Measurements from ENCODE around the gene EVI5L. TPM values are rescaled to one million over a fixed set of nuclear protein-coding genes. Genes with fewer than 3 reads are reported as not detected.

Gene EVI5L
- total RNA-seq (2013) = 6.0 TPM
- polyA plus RNA-seq (1 to 10 TPM in 2 of 3 donors, under 1 TPM in 1; 0.76 to 5.7 (median 1.3) TPM), polyA minus RNA-seq (9.6 and 12.9 TPM in 2 replicates), total RNA-seq (2.0 to 10.1 (median 7.6) reads per million in 11 experiments)

DNA sequence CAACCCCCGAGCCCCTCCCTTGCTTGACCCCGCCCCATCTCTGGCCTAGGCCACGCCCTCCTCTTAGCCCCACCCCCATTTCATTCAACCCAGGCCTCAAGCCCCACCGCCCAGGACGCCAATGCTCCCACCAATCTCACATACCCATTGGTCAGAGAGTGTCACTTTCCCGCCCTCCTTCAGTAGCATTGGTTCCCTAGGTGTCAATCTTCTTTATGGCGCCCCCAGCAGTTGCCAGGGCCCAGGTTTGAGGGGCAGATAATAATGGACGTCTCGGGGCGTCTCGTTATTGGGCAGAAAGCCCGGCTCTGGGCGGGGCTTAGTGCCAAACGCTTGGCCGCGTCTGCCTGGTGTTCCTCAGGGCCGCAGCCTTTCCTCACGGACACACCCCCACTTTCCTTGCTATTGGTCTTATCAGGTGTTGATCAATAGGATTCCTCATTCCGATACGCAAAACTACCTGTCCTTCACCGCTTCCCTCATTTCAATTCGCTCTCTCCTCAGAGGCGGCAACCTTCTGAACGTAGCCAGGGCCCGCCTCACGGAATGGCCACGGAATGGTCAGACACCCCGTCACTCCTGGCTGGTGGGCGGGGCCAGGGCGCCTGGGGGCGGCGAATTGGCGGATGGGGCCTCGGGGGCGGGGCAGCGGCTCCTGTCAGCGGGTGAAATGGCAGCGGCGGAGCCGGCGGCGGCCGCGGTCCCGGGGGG is at the start of gene EVI5L:
Gene EVI5L, plus strand, starts transcription at position 658 of the 711 bp plus-strand sequence. CDS start 16,325 bp downstream, outside the sequence.
- Histone ChIP-seq H3K9me3 (replicated peaks in 1 of 2; ENCODE audit: control insufficient read depth in 1 of 2, insufficient read depth in 1 of 2, low read length in 2 of 2) (no peaks in the 10 kb centered on the region), H3K27ac (ENCODE audit: low read depth in 1 of 2, low read length in 2 of 2) (peak within 1 kb of the TSS; percentile 45 to 49), H3K79me2 (ENCODE audit: insufficient read depth, low read length) (peaks cover 5% of the 10 kb centered on the region), H3K27me3 (ENCODE audit: control insufficient read depth in 2 of 2, insufficient read depth in 2 of 2, low read length in 2 of 2) (peaks cover 0 to 4% of the 10 kb centered on the region in 2 donors), H3K4me2 (replicated peaks; ENCODE audit: extremely low read depth, low read length, poor library complexity, severe bottlenecking) (peak within 1 kb of the TSS; percentile 81), H4K20me1 (ENCODE audit: insufficient read depth, low read length) (no peaks in the 10 kb centered on the region), H3K36me3 (replicated peaks in 1 of 2; ENCODE audit: control insufficient read depth in 1 of 2, insufficient read depth in 2 of 2, low read length in 2 of 2) (no peaks in the 10 kb centered on the region), H3K4me1 (ENCODE audit: control insufficient read depth in 1 of 2, insufficient read depth in 2 of 2, low read length in 2 of 2) (peaks cover 15 to 22% of the 10 kb centered on the region in 2 donors), H2AFZ (ENCODE audit: insufficient read depth, low read depth, low read length, poor library complexity, severe bottlenecking) (peak within 1 kb of the TSS; percentile 71), H3K9ac (ENCODE audit: insufficient read depth, low read length, poor library complexity, severe bottlenecking) (peak within 1 kb of the TSS; percentile 67), H3K4me3 (replicated peaks in 1 of 3; ENCODE audit: low read depth in 2 of 3, low read length in 3 of 3) (peak within 1 kb of the TSS; percentile 41 to 68 (median 57))
- peak within 1 kb of the TSS; percentile 83 to 97 (median 92) for H3K27ac Mint-ChIP-seq
- DNase-seq = peak; percentile 100
- H3K4me3 Mint-ChIP-seq = peak within 1 kb of the TSS; percentile 81 to 84
- TF ChIP-seq, protein P1, sequence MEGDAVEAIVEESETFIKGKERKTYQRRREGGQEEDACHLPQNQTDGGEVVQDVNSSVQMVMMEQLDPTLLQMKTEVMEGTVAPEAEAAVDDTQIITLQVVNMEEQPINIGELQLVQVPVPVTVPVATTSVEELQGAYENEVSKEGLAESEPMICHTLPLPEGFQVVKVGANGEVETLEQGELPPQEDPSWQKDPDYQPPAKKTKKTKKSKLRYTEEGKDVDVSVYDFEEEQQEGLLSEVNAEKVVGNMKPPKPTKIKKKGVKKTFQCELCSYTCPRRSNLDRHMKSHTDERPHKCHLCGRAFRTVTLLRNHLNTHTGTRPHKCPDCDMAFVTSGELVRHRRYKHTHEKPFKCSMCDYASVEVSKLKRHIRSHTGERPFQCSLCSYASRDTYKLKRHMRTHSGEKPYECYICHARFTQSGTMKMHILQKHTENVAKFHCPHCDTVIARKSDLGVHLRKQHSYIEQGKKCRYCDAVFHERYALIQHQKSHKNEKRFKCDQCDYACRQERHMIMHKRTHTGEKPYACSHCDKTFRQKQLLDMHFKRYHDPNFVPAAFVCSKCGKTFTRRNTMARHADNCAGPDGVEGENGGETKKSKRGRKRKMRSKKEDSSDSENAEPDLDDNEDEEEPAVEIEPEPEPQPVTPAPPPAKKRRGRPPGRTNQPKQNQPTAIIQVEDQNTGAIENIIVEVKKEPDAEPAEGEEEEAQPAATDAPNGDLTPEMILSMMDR (IDR thresholded peaks at IDR 0.05) = no peak
- H3K9me3 Mint-ChIP-seq = peaks cover 0 to 2% (median 1%) of the 10 kb centered on the region in 7 donors
- 0% methylated on average over 35 of the region's 45 CpGs for WGBS (ENCODE audit: insufficient coverage)
- peaks cover 25% of the 10 kb centered on the region for H3K4me1 Mint-ChIP-seq
- peaks cover 28 to 32% (median 28%) of the 10 kb centered on the region in 3 donors for H3K27me3 Mint-ChIP-seq (ENCODE audit: low read depth in 3 of 3)
- H3K36me3 Mint-ChIP-seq = no peaks in the 10 kb centered on the region
- intact Hi-C loops (cut with micrococcal nuclease) = no loop called here

DNA sequence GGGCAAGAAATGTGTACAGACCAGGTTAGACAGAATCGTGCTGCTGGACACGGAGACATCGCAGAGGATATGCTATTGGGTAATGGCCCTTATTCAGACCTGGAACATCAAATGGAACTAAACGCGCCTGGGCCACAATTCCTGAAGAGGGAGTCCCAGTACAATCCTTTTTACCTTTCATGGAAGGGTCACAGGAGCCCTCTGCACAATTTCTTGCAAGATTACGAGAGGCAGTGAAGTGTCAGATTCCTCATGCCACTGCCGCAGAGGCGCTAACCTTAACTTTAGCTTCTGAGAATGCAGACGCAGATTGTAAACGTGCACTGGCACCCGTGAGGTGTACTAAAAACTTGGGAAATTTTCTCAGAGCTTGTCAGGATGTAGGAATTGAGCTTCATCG is 48.9 kb upstream of the EVI5L start:
- no peak overlapping the region for H3K4me3 ChIP-seq (replicated peaks in 1 of 3; ENCODE audit: low read depth in 2 of 3, low read length in 3 of 3)
- H3K4me3 Mint-ChIP-seq = no peak overlapping the region
- H4K20me1 ChIP-seq (ENCODE audit: insufficient read depth, low read length) = no peaks in the 10 kb centered on the region
- peaks cover 0 to 3% (median 0%) of the 10 kb centered on the region in 3 donors for H3K27me3 Mint-ChIP-seq (ENCODE audit: low read depth in 3 of 3)
- no peak overlapping the region for H3K4me2 ChIP-seq (replicated peaks; ENCODE audit: extremely low read depth, low read length, poor library complexity, severe bottlenecking)
- DNase-seq = no peak
- H2AFZ ChIP-seq (ENCODE audit: insufficient read depth, low read depth, low read length, poor library complexity, severe bottlenecking) = no peak overlapping the region
- no peak overlapping the region for H3K9ac ChIP-seq (ENCODE audit: insufficient read depth, low read length, poor library complexity, severe bottlenecking)
- no peaks in the 10 kb centered on the region for H3K36me3 ChIP-seq (replicated peaks in 1 of 2; ENCODE audit: control insufficient read depth in 1 of 2, insufficient read depth in 2 of 2, low read length in 2 of 2)
- no peaks in the 10 kb centered on the region for H3K27me3 ChIP-seq (ENCODE audit: control insufficient read depth in 2 of 2, insufficient read depth in 2 of 2, low read length in 2 of 2)
- H3K79me2 ChIP-seq (ENCODE audit: insufficient read depth, low read length) = no peaks in the 10 kb centered on the region
- TF ChIP-seq, protein P1 (IDR thresholded peaks at IDR 0.05) = no peak
- 87% methylated on average over 12 of the region's 12 CpGs for WGBS (ENCODE audit: insufficient coverage)
- H3K9me3 ChIP-seq (replicated peaks in 1 of 2; ENCODE audit: control insufficient read depth in 1 of 2, insufficient read depth in 1 of 2, low read length in 2 of 2) = no peaks in the 10 kb centered on the region
- H3K36me3 Mint-ChIP-seq = no peaks in the 10 kb centered on the region
- intact Hi-C loops (cut with micrococcal nuclease) = loop anchor here in 1 of 2 donors (5.0 kb wide), 1 partner anchor 34 kb away; the partner anchor contains the start of gene CD209
- no peak overlapping the region for H3K27ac Mint-ChIP-seq
- peaks cover 26 to 33% of the 10 kb centered on the region in 2 donors for H3K4me1 ChIP-seq (ENCODE audit: control insufficient read depth in 1 of 2, insufficient read depth in 2 of 2, low read length in 2 of 2)
- peaks cover 0 to 5% (median 0%) of the 10 kb centered on the region in 7 donors for H3K9me3 Mint-ChIP-seq
- peaks cover 29% of the 10 kb centered on the region for H3K4me1 Mint-ChIP-seq
- H3K27ac ChIP-seq (ENCODE audit: low read depth in 1 of 2, low read length in 2 of 2) = no peak overlapping the region
